BLaER1 treated with 17β-estradiol and CSF1 and Interleukin-3, amounts not matched to agents 10 nM and 100 nM (cell line): ENCODE results near the gene NPEPL1.

ENCODE experiments used
- H3K27ac ChIP-seq, 11 experiments: shearing (Covaris generic); formaldehyde crosslinking; 2 replicates each; pipeline ENCODE4 v1.8.1; 2022
- H3K27me3 ChIP-seq, 11 experiments: shearing (Covaris generic); formaldehyde crosslinking; 2 replicates each; pipeline ENCODE4 v1.8.1; 2022
- H3K36me3 ChIP-seq, 11 experiments: shearing (Covaris generic); formaldehyde crosslinking; 2 replicates each; pipeline ENCODE4 v1.8.1; 2022
- H3K4me1 ChIP-seq, 10 experiments: shearing (Covaris generic); formaldehyde crosslinking; 2 replicates each; pipeline ENCODE4 v1.8.1; 2022
- H3K4me2 ChIP-seq, 11 experiments: shearing (Covaris generic); formaldehyde crosslinking; 2 replicates each; pipeline ENCODE4 v1.8.1; 2022
- H3K4me3 ChIP-seq, 10 experiments: shearing (Covaris generic); formaldehyde crosslinking; 2 replicates each; pipeline ENCODE4 v1.8.1; 2022
- H3K9ac ChIP-seq, 11 experiments: shearing (Covaris generic); formaldehyde crosslinking; 2 replicates each; pipeline ENCODE4 v1.8.1; 2022
- H3K9me3 ChIP-seq, 11 experiments: shearing (Covaris generic); formaldehyde crosslinking; replicated peaks in 1 of 11; 2 replicates each; pipeline ENCODE4 v1.8.1; 2022
- H4K20me1 ChIP-seq, 11 experiments: shearing (Covaris generic); formaldehyde crosslinking; 2 replicates each; pipeline ENCODE4 v1.8.1; 2022
- Cebpa-rat ChIP-seq, 11 experiments: shearing (Covaris generic); IDR thresholded peaks; 2 replicates each; pipeline ENCODE4 v1.8.1; 2022

Gene NPEPL1

GRCh38 chr20:58655328-58656107, 37.1 kb upstream of the NPEPL1 start:
- Histone ChIP-seq H3K36me3 (peaks cover 13 to 41% (median 29%) of the 10 kb centered on the region in 11 experiments; a peak in 21 of 22 replicates), H3K27me3 (no peaks in the 10 kb centered on the region), H3K4me3 (no peak overlapping the region), H4K20me1 (peaks cover 54 to 80% (median 69%) of the 10 kb centered on the region in 11 experiments), H3K9ac (peak overlapping the region in 5 of 11 experiments; percentile 11 to 56 (median 22); a peak in 3 of 22 replicates), H3K4me2 (peak overlapping the region in 9 of 11 experiments; percentile 7 to 54 (median 14); a peak in 11 of 22 replicates), H3K27ac (no peak overlapping the region), H3K4me1 (peaks cover 31 to 73% (median 44%) of the 10 kb centered on the region in 10 experiments), H3K9me3 (no peaks in the 10 kb centered on the region)
- no peak for TF ChIP-seq Cebpa-rat (IDR thresholded peaks at IDR 0.05)

- Histone ChIP-seq H3K4me1 (peaks cover 45 to 86% (median 57%) of the 10 kb centered on the region in 10 experiments), H4K20me1 (peaks cover 67 to 93% (median 82%) of the 10 kb centered on the region in 11 experiments), H3K27ac (no peak overlapping the region), H3K4me2 (peak overlapping the region in 3 of 11 experiments; percentile 6 to 54 (median 8); a peak in 3 of 22 replicates), H3K4me3 (no peak overlapping the region), H3K27me3 (no peaks in the 10 kb centered on the region), H3K9ac (peak overlapping the region in 2 of 11 experiments; percentile 21 to 56; a peak in 1 of 22 replicates), H3K9me3 (no peaks in the 10 kb centered on the region), H3K36me3 (peaks cover 18 to 53% (median 40%) of the 10 kb centered on the region in 11 experiments)
- TF ChIP-seq Cebpa-rat (IDR thresholded peaks at IDR 0.05), result no peak
Measured at GRCh38 chr20:58656831-58657230, 35.8 kb upstream of the NPEPL1 start.

GRCh38 chr20:58657262-58657661, 35.3 kb upstream of the NPEPL1 start:
- Histone ChIP-seq H3K4me2 (0 out of 22 replicates have a peak overlapping the region, but pooled peaks of 1 of the 11 experiments have one; percentile 8), H3K27ac (no peak overlapping the region), H3K9ac (peak overlapping the region in 2 of 11 experiments; percentile 21 to 56; a peak in 1 of 22 replicates), H3K27me3 (no peaks in the 10 kb centered on the region), H3K4me3 (no peak overlapping the region), H4K20me1 (peaks cover 71 to 97% (median 86%) of the 10 kb centered on the region in 11 experiments), H3K36me3 (peaks cover 21 to 58% (median 44%) of the 10 kb centered on the region in 11 experiments), H3K9me3 (no peaks in the 10 kb centered on the region), H3K4me1 (peaks cover 46 to 87% (median 57%) of the 10 kb centered on the region in 10 experiments)
- no peak for TF ChIP-seq Cebpa-rat (IDR thresholded peaks at IDR 0.05)

GRCh38 chr20:58657986-58658385, 34.6 kb upstream of the NPEPL1 start:
- no peak overlapping the region for H3K4me3 ChIP-seq
- no peaks in the 10 kb centered on the region for H3K27me3 ChIP-seq
- peaks cover 78 to 100% (median 91%) of the 10 kb centered on the region in 11 experiments for H4K20me1 ChIP-seq
- peak overlapping the region in 1 of 11 experiments; percentile 56; a peak in 2 of 22 replicates for H3K9ac ChIP-seq
- peaks cover 29 to 65% (median 50%) of the 10 kb centered on the region in 11 experiments for H3K36me3 ChIP-seq
- peak overlapping the region in 1 of 11 experiments; percentile 18; a peak in 1 of 22 replicates for H3K4me2 ChIP-seq
- no peak for TF ChIP-seq Cebpa-rat (IDR thresholded peaks at IDR 0.05)
- peaks cover 44 to 86% (median 53%) of the 10 kb centered on the region in 10 experiments for H3K4me1 ChIP-seq
- H3K27ac ChIP-seq, result no peak overlapping the region
- no peaks in the 10 kb centered on the region for H3K9me3 ChIP-seq

- H3K4me2 ChIP-seq, result no peak overlapping the region
- H3K27ac ChIP-seq, result no peak overlapping the region
- peaks cover 37 to 78% (median 45%) of the 10 kb centered on the region in 10 experiments for H3K4me1 ChIP-seq
- TF ChIP-seq Cebpa-rat (IDR thresholded peaks at IDR 0.05), result no peak
- H4K20me1 ChIP-seq, result peaks cover 86 to 100% (median 95%) of the 10 kb centered on the region in 11 experiments
- H3K27me3 ChIP-seq, result no peaks in the 10 kb centered on the region
- peak overlapping the region in 1 of 11 experiments; percentile 52; a peak in 1 of 22 replicates for H3K9ac ChIP-seq
- H3K9me3 ChIP-seq, result no peaks in the 10 kb centered on the region
- no peak overlapping the region for H3K4me3 ChIP-seq
- H3K36me3 ChIP-seq, result peaks cover 36 to 73% (median 58%) of the 10 kb centered on the region in 11 experiments
Measured at GRCh38 chr20:58658760-58659159, 33.8 kb upstream of the NPEPL1 start.

- Histone ChIP-seq H3K27ac (no peak overlapping the region), H3K27me3 (no peaks in the 10 kb centered on the region), H3K4me1 (peaks cover 27 to 67% (median 42%) of the 10 kb centered on the region in 10 experiments), H3K9me3 (no peaks in the 10 kb centered on the region), H3K9ac (peak overlapping the region in 1 of 11 experiments; percentile 52; a peak in 2 of 22 replicates), H4K20me1 (peaks cover 95 to 100% (median 100%) of the 10 kb centered on the region in 11 experiments), H3K4me2 (peak overlapping the region; percentile 16 to 58 (median 48); a peak in 15 of 22 replicates), H3K36me3 (peaks cover 38 to 83% (median 63%) of the 10 kb centered on the region in 11 experiments), H3K4me3 (no peak overlapping the region)
- TF ChIP-seq Cebpa-rat (IDR thresholded peaks at IDR 0.05), result no peak
Measured at GRCh38 chr20:58659841-58660240, 32.8 kb upstream of the NPEPL1 start.

GRCh38 chr20:58660855-58661597, 31.6 kb upstream of the NPEPL1 start:
- peaks cover 95 to 100% (median 100%) of the 10 kb centered on the region in 11 experiments for H4K20me1 ChIP-seq
- 0 out of 22 replicates have a peak overlapping the region, but pooled peaks of 2 of the 11 experiments have one; percentile 5 to 19 for H3K27ac ChIP-seq
- no peaks in the 10 kb centered on the region for H3K27me3 ChIP-seq
- peak overlapping the region; percentile 16 to 58 (median 38); a peak in 21 of 22 replicates for H3K4me2 ChIP-seq
- peak overlapping the region in 2 of 11 experiments; percentile 1 to 8; a peak in 1 of 22 replicates for H3K9ac ChIP-seq
- no peak for TF ChIP-seq Cebpa-rat (IDR thresholded peaks at IDR 0.05)
- peaks cover 26 to 55% (median 32%) of the 10 kb centered on the region in 10 experiments for H3K4me1 ChIP-seq
- no peak overlapping the region for H3K4me3 ChIP-seq
- no peaks in the 10 kb centered on the region for H3K9me3 ChIP-seq
- peaks cover 36 to 85% (median 61%) of the 10 kb centered on the region in 11 experiments for H3K36me3 ChIP-seq
